ENCODE measurements around the gene C16orf82. TPM values are rescaled to one million over a fixed set of nuclear protein-coding genes. Genes with fewer than 3 reads are reported as not detected.

The C16orf82 gene
- not detected for total RNA-seq
- long read RNA-seq = 0 reads

DNA sequence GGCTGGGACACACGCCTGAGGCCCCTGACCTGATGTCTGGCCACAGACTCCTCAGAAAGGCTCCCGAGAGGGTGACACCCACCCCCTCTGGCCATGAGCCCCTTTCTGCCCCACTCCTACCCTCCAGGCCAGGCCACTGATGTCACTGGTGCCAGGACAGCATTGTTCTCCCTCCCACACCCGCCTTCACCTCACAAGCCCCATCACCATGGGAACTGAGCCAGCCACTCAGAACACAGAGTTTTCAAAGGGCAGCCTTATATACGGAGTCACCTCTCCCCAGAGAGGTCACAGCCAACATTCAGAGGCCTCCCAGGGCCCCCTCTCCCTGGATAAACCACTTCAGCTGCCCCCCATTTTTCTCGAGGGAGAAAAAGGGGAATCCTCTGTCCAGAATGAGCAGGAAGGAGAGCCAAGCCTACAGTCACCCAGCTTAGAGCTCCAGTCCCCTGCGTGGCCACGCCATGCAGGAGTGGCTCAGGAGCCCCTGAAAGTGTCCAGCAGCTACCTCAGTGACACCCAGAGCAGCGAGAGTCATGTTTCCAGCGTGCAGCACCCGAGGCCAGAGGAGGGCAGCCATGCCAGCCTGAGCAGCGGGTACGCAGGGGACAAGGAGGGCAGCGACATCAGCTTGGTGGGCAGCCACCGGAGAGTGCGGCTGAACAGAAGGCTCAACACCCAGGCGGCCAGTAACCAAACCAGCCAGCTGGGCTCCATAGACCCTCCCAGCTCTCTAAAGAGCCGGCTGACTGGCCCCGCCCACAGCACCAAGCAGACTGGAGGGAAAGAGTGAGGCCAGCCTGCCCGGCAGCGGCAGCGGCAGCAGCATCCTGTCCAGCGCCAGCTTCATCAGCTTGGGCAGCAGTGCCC lies at the start of gene C16orf82:
Gene C16orf82, plus strand, starts transcription at position 260 of the 870 bp plus-strand sequence.
- intact Hi-C loops (cut with DNase I, micrococcal nuclease) = no loop called here
- ATAC-seq (no peak), DNase-seq (no peak)

DNA sequence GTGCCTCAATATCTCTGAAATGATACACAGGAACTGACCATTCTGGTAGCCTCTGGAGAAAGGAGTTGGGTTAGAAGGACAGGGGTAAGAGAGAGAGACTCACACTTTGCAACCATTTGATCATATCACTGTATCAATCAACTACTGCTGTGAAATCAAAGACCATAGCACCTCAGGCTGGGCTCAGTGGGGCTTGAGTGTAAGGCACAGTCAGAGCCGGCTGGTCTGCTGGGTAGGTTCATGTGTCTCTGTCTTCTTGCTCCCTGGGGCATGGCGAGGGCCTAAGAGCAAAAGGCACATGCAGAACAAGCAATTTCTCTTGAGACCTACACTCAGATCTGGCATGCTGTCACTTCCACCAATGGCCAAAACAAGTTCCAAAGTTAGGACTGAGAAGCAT lies 46.7 kb upstream of the C16orf82 start:
- no peak for ATAC-seq
- intact Hi-C loops (cut with DNase I, micrococcal nuclease) = no loop called here
- no peak for DNase-seq

GRCh38 chr16:27024010-27024409 lies 42.7 kb upstream of the C16orf82 start:
- intact Hi-C loops (cut with DNase I, micrococcal nuclease) = no loop called here
- ATAC-seq (no peak), DNase-seq (no peak)

- DNase-seq = no peak
Measured at GRCh38 chr16:27025581-27025980, 41.1 kb upstream of the C16orf82 start.

GRCh38 chr16:27027971-27028370 lies 38.8 kb upstream of the C16orf82 start:
- no peak for ATAC-seq
- DNase-seq = no peak
- intact Hi-C loops (cut with DNase I, micrococcal nuclease) = no loop called here

More at GRCh38 chr16:27025581-27025980, 41.1 kb upstream of the C16orf82 start:
- intact Hi-C loops (cut with DNase I, micrococcal nuclease) = no loop called here
- no peak for ATAC-seq

DNA sequence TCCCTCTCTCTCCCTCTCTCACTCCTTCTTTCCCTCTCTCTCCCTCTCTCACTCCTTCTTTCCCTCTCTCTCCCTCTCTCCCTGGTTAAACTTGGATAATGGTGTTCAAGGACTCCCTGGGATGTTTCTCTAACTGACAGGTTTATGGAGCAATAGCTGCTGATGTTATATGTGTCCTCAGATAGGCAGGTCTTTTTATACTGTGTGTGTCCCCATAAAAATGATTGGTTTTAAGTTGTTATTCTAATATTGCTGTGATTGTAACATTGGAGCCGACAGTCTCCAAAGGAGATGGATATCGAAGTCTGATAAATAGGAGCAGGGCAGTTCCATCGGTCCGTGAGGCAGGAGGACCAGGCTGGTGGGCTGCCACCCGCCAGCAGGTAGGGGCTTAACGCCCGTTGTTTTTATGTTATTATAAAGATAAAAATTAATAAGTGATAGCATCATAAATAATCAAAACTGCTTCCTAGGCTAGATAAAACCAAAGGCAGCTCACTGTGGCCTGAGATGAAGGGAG lies 38.1 kb upstream of the C16orf82 start:
- DNase-seq (no peak), ATAC-seq (no peak)

DNA sequence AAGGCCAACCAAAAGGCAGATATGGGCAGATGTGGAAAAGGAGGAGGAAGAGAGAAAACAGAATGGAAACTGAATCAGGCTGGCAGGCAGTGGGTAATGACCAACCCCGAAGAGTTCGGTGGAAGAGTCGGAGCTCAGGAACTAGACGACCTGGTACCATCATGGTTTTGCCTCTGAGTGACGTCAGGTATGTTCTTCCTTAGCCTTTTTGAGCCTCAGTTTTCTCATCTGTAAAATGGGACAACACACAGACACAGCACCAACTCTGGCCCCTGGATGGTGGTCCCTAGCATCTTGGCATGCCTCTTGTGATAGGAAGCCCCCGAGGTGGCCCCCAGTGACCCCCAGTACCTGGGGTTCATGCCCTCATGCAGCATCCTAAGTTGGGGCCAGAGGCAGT lies 37.2 kb upstream of the C16orf82 start:
- intact Hi-C loops (cut with DNase I, micrococcal nuclease) = no loop called here

More for the DNA sequence above, 38.1 kb upstream of the C16orf82 start:
- intact Hi-C loops (cut with DNase I, micrococcal nuclease) = no loop called here

DNA sequence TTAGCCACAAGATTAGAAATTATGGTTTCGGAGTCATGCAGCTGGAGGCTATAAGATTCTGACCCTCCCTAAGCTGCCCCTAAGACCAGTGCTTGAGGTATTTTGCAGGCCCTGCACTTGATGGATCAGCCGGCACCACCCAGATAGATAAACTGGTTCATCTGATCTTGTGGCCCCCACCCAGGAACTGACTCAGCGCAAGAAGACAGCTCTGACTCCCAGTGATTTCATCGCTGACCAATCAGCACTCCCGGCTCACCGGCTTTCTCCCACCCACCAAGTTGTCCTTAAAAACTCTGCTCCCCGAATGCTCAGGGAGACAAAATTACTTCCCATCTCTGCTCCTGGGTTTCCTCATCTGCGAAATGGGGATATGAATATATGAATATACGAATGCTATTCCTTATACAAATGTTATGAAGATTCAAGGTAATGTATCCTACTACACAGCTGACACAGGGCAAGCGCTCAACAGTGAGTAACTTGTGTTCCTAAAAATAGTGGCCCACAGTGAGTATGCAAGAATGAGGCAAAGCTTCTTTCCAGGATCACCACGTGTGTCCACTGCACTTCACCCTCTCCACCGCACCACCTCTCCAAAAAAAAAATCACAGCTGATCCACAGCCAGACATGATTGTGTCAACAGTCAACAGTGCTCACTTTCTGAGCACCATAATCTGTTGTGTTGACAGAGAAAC lies 33.3 kb upstream of the C16orf82 start:
- ATAC-seq (no peak), DNase-seq (no peak)
- intact Hi-C loops (cut with DNase I, micrococcal nuclease) = no loop called here

More for the DNA sequence above, 37.2 kb upstream of the C16orf82 start:
- ATAC-seq = no peak
- DNase-seq = no peak

DNA sequence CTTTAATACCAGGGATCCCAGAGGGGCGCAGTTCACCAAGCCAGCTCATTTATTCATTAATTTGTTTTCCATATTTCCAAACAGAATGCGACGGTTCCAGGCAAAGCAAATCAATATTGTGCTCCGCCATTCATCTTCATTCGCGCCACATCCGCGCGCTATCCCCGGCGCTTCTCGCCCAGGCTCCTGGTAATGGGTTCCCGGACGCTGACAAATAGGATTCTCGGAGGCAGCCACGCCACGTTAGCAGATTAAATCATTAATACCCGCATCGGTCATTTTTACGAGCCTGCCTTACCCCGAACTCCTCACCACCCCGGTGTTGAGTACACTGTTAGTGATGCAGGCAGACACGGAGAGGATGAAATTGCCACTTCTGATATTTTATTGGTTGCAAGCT lies 26.0 kb upstream of the C16orf82 start:
- intact Hi-C loops (cut with DNase I, micrococcal nuclease) = no loop called here
- ATAC-seq = no peak
- no peak for DNase-seq

DNA sequence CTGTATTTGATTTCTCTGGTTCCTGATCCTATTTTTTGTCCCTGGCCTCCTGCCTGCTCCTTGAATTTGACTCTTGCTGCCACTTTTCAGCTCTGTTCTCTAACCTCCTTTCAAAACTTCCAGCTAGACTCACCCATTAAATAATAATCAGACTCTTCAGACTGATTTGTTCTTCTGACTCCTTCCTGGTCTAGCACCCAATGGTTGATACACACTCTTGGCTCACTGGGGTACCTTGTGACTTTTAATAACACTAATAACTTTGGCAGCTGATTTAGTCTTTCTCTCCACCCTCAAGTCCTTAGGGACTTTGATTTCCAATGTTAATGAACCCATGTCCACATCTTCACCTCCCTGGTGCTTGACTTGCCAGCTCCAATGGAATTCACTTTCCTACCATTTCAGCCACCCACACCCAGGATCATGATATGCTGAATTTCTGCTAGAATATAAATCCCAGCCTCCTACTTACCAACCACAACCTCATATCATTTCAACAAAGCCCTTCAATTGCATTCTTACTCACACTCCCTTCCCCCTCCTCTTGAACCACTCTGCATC lies 19.7 kb upstream of the C16orf82 start:
- intact Hi-C loops (cut with DNase I, micrococcal nuclease) = no loop called here
- ATAC-seq (no peak), DNase-seq (no peak)

DNA sequence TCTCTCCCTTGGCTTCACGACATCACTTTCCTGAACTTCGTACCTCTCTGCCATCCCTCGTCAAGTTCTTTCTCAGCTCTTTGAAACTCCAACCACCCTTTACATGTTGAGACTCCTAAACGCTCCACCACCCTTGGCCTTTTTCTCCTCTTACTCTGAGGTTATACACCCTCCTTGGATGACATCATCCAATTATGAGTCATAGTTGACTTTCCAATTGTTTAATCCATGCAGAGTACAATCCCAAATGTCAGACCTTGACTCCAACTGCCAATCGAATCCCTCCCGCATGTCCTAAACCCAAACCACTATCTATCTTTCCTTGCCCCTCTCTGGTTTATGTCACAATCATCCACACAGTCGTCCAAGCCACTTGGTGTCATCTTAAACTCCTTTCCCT lies 18.4 kb upstream of the C16orf82 start:
- intact Hi-C loops (cut with DNase I, micrococcal nuclease) = no loop called here
- DNase-seq = no peak
- no peak for ATAC-seq

DNA sequence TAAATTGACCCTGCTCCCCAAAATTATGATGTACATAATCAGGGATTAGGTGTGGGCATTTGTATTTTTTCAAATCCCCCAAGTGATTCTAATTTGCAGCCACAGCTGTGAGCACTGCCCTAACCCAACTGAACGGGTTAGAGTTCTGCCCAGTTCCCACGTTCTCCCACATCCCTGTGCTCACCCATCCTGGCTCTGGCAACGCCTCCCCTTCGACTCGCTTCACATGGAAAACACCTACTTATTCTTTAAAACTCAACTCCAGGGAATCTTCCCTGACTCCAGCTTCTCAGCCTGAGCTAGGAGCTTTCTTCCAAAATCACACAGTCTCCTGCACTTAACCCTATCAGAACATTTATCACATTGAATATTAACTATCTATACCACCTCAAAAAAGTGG lies 17.6 kb upstream of the C16orf82 start:
- ATAC-seq = no peak
- intact Hi-C loops (cut with DNase I, micrococcal nuclease) = no loop called here
- no peak for DNase-seq

DNA sequence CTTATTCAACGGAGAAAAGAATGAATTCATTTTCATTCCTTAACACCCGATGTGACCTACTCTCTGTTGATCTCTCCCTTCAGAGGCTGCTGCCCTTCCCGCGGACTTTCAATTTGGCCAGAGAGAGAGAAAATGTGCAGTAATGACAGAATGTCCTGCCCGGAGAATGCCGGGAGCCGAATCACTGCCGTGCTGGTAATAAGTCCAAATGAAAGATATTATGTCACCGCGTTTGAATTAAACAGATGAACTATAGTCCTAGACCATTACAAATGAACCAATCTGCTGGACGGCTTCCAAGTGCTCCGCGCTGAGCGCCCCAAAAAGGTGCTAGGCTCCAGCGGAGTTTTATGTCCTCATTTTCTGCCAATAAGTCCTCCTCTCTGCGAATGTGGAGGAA lies 14.7 kb upstream of the C16orf82 start:
- ATAC-seq (no peak), DNase-seq (no peak)
- intact Hi-C loops (cut with DNase I, micrococcal nuclease) = no loop called here

DNA sequence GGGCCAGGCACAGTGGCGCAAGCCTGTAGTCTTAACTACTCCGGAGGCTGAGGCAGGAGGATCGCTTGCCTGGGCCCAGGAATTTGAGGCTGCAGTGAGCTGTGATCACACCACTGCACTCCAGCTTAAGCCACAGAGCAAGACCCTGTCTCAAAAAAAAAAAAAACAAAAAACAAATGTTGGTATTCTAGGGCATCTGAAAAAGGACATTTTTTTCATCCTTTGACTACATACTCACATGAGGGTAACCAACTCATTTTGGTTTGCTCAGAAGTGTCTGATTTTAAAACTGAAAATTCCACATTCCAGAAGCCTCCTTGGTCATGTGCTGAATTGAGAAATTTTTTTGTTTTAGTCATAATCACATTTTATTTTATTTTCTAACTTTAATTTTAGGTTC lies 12.7 kb upstream of the C16orf82 start:
- DNase-seq (no peak), ATAC-seq (no peak)
- intact Hi-C loops (cut with DNase I, micrococcal nuclease) = no loop called here

GRCh38 chr16:27058299-27058698 lies 8.4 kb upstream of the C16orf82 start:
- intact Hi-C loops (cut with DNase I, micrococcal nuclease) = no loop called here
- ATAC-seq = no peak
- DNase-seq = no peak

- DNase-seq (no peak), ATAC-seq (no peak)
- intact Hi-C loops (cut with DNase I, micrococcal nuclease) = no loop called here
Measured at GRCh38 chr16:27070776-27071175, 4.0 kb downstream of the C16orf82 start.

GRCh38 chr16:27073733-27074132 lies 7.0 kb downstream of the C16orf82 start:
- no peak for DNase-seq
- intact Hi-C loops (cut with DNase I, micrococcal nuclease) = no loop called here
- ATAC-seq = no peak

- ATAC-seq (peak; percentile 72), DNase-seq (no peak)
- intact Hi-C loops (cut with DNase I, micrococcal nuclease) = no loop called here
Measured at GRCh38 chr16:27080895-27081294, 14.2 kb downstream of the C16orf82 start.

GRCh38 chr16:27083861-27084261 lies 17.1 kb downstream of the C16orf82 start:
- DNase-seq (no peak), ATAC-seq (no peak)
- intact Hi-C loops (cut with DNase I, micrococcal nuclease) = no loop called here
